Measurements from ENCODE around the gene ZDHHC20. TPM values are rescaled to one million over a fixed set of nuclear protein-coding genes. Genes with fewer than 3 reads are reported as not detected.
A peak's percentile ranks its signal among the peaks of the same experiment; 100 is the strongest.

Gene ZDHHC20
- 50.6 and 56.2 TPM in 2 replicates for total RNA-seq
- long read RNA-seq, full-length matches to known transcripts: 6 of 35 reads
- long read RNA-seq, partial matches to known transcripts: 14 of 35 reads
- long read RNA-seq, other reads (novel, unspliced or antisense): 15 of 35 reads

GRCh38 chr13:21458813-21459701 lies at the start of gene ZDHHC20:
TSS of gene ZDHHC20 (minus strand) at chr13:21459303. CDS start at chr13:21459171, 132 bp downstream.
- Mint-ChIP-seq H3K9me3 (ENCODE audit: unreplicated experiment) (peaks cover 4% of the 10 kb centered on the region), H3K4me3 (ENCODE audit: unreplicated experiment) (peak within 1 kb of the TSS; percentile 90), H3K36me3 (ENCODE audit: unreplicated experiment) (no peaks in the 10 kb centered on the region), H3K4me1 (ENCODE audit: unreplicated experiment) (peaks cover 22% of the 10 kb centered on the region), H3K27ac (ENCODE audit: unreplicated experiment) (peak within 1 kb of the TSS; percentile 78), H3K27me3 (ENCODE audit: unreplicated experiment) (no peaks in the 10 kb centered on the region)
- DNase-seq (ENCODE audit: extremely low spot score, unreplicated experiment): peak; percentile 97
- no peak for TF ChIP-seq CTCF (IDR thresholded peaks at IDR 0.05)

GRCh38 chr13:21504379-21504778 lies 45.3 kb upstream of the ZDHHC20 start:
- Mint-ChIP-seq H3K27me3 (ENCODE audit: unreplicated experiment) (no peaks in the 10 kb centered on the region), H3K4me1 (ENCODE audit: unreplicated experiment) (no peaks in the 10 kb centered on the region), H3K4me3 (ENCODE audit: unreplicated experiment) (no peak overlapping the region), H3K9me3 (ENCODE audit: unreplicated experiment) (no peaks in the 10 kb centered on the region), H3K27ac (ENCODE audit: unreplicated experiment) (no peak overlapping the region), H3K36me3 (ENCODE audit: unreplicated experiment) (peaks cover 23% of the 10 kb centered on the region)
- no peak for DNase-seq (ENCODE audit: extremely low spot score, unreplicated experiment)
- TF ChIP-seq CTCF (IDR thresholded peaks at IDR 0.05): no peak

GRCh38 chr13:21501686-21502085 lies 42.6 kb upstream of the ZDHHC20 start:
- TF ChIP-seq CTCF (IDR thresholded peaks at IDR 0.05): no peak
- Mint-ChIP-seq H3K36me3 (ENCODE audit: unreplicated experiment) (peaks cover 19% of the 10 kb centered on the region), H3K4me1 (ENCODE audit: unreplicated experiment) (no peaks in the 10 kb centered on the region), H3K9me3 (ENCODE audit: unreplicated experiment) (no peaks in the 10 kb centered on the region), H3K4me3 (ENCODE audit: unreplicated experiment) (no peak overlapping the region), H3K27me3 (ENCODE audit: unreplicated experiment) (no peaks in the 10 kb centered on the region), H3K27ac (ENCODE audit: unreplicated experiment) (no peak overlapping the region)
- no peak for DNase-seq (ENCODE audit: extremely low spot score, unreplicated experiment)

GRCh38 chr13:21486322-21486721 lies 27.2 kb upstream of the ZDHHC20 start:
- Mint-ChIP-seq H3K27me3 (ENCODE audit: unreplicated experiment) (no peaks in the 10 kb centered on the region), H3K4me1 (ENCODE audit: unreplicated experiment) (no peaks in the 10 kb centered on the region), H3K27ac (ENCODE audit: unreplicated experiment) (no peak overlapping the region), H3K9me3 (ENCODE audit: unreplicated experiment) (peaks cover 25% of the 10 kb centered on the region), H3K36me3 (ENCODE audit: unreplicated experiment) (peaks cover 33% of the 10 kb centered on the region), H3K4me3 (ENCODE audit: unreplicated experiment) (no peak overlapping the region)
- no peak for TF ChIP-seq CTCF (IDR thresholded peaks at IDR 0.05)
- no peak for DNase-seq (ENCODE audit: extremely low spot score, unreplicated experiment)

- H3K4me3 Mint-ChIP-seq (ENCODE audit: unreplicated experiment): no peak overlapping the region
- H3K27me3 Mint-ChIP-seq (ENCODE audit: unreplicated experiment): no peaks in the 10 kb centered on the region
- H3K9me3 Mint-ChIP-seq (ENCODE audit: unreplicated experiment): peaks cover 13% of the 10 kb centered on the region
- no peak for TF ChIP-seq CTCF (IDR thresholded peaks at IDR 0.05)
- DNase-seq (ENCODE audit: extremely low spot score, unreplicated experiment): no peak
- H3K36me3 Mint-ChIP-seq (ENCODE audit: unreplicated experiment): peaks cover 15% of the 10 kb centered on the region
- peaks cover 4% of the 10 kb centered on the region for H3K4me1 Mint-ChIP-seq (ENCODE audit: unreplicated experiment)
- no peak overlapping the region for H3K27ac Mint-ChIP-seq (ENCODE audit: unreplicated experiment)
Observed at GRCh38 chr13:21483748-21484147, 24.6 kb upstream of the ZDHHC20 start.
